Hematopoietic multipotent progenitor cell treated with erythropoietin and hydrocortisone succinate and interleukin-3 and kit ligand, for 17 days (in vitro differentiated cells): Measurements from ENCODE around the gene ZNHIT1.
A peak's percentile ranks its signal among the peaks of the same experiment; 100 is the strongest.
"Not testable (repeated sequence)": the region's sequence is repeated elsewhere in the genome, so short reads cannot be mapped to it uniquely, and the experiment has no call there.

Experiments
- DNase-seq: peaks from one replicate; pipeline ENCODE4 v3.0.0-alpha.2; 2015; ENCODE audit warnings: low spot score

Gene ZNHIT1

DNA sequence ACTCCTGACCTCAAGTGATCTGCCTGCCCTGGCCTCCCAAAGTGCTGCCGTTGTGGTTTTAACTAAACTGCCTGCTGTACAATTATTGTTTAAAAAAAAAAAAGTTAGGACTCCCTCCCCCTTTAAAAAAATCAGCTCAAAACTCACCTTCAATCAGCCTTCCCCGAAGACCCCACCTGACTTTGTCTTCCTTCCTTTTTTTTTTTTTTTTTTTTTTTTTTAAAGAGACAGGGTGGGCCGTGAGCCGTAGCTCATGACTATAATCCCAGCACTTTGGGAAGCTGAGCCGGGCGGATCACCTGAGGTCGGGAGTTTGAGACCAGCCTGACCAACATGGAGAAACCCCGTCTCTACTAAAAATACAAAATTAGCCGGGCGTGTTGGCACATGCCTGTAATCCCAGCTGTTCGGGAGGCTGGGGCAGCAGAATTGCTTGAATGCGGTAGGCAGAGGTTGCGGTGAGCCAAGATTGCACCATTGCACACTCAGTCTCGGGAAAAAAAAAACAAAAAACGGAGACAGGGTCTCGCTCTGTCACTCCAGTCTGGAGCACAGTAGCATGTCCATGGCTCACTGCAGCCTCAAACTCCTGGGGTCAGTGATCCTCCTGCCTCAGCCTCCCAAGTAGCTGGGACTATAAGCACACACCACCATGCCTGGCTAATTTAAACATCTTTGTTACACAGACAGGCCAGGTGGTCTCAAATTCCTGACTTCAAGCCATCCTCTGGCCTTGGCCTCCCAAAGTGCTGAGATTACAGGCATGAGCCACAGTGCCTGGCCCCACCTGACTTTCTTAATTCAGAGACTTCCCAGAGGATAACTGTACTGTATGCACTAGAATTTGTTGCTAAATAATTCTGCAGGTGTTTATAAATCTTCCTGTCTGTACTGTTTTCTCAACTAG lies 23.7 kb downstream of the ZNHIT1 start:
- peak; percentile 53 for DNase-seq

DNA sequence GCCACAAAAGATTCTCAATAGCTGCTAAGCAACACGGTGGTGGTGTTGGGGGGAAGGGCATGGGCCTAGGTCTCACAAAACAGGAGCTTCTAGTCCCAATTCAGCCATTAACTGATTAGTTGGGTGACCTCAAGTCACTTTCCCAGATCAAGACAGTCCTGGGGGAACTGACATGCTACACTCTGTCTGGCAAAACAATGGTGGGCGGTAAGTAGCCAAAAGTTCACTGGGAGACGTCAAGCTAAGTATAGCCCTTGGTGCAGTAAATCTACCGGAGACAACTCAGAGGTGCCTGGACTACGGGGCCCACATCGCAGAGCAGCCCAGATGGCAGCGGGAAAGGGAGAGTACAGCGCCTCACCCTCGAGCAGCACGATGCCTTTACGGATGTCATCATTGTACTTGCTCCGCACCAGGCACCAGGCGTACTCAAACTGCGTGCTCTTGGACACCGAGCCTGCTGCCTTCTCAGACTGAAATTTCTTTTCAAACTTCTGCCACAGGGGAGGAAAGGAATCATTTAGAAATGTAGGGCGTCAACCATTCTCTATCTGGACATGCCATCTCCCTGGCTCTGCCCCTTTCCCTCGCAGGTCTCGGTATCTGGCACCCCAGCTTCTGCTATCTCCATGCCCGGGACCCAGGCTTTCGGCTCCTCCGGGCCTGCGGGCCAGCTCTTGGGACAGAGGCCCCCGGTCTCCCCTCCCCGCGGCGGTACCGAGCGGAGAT lies 25.8 kb downstream of the ZNHIT1 start:
- peak; percentile 97 for DNase-seq

DNA sequence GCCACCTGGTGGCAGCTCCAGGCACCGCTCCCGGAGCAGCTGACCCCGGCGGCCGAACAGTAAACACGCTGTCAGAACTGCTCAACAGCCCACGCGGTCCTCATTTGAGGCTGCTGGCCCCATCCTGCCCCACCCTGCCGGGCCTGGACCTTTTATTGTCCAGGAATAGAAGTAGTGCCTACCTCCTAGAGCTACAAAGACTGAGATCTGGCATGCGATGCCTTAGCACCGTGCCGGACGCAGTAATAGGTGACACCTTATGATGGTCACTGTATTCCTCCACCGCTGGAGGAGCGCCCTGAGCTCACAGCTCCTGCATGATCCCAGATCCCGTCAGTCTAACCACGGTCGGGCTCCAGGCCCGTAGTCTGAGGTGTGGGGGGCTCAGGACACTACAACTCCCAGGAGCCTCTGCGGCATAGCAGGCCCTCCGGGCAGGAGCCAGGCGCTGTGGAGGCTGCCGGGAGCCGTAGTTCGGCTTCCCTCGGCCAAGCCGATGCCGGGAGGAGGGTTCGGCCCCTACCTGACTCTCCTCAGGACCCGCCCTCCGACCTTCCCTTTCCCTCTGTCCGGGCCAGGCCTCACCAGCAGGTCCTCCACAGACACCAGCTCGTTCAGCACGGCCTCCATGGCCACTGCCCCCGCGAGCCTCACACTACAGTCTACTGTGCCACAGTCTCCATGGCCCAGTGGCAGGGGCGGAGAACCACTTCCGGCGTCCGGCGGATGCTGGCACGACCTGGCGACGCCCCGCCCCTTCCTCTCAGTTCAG lies 26.6 kb downstream of the ZNHIT1 start, which contains the start of gene FIS1:
TSS of gene FIS1 (minus strand) at position 707 of the 772 bp plus-strand sequence. CDS start at position 630, 77 bp downstream.
- peak; percentile 95 for DNase-seq

DNA sequence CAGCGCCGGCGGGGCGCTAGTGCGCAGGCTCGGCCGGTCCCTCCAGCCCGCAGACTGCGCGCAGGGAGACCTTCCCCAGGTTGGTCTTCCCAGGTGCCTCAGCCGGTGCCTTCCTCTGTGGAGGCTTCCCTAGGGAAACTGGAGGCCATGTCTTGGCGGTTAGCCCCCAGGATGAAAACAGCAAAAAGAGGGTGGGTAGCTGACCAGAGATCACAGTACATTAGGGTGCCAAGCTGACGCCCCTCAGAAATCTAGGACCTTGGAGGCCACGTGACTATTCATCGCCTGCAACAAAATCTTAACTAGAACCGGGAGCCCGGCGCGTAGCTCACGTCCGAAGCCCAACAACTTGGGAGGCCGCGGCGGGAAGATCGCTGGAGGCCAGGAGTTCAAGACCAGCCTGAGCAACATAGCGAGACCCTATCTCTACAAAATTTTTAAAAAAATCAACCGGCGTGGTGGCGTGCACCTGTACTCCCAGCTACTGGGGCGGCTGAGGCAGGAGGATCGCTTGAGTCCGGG lies 27.2 kb downstream of the ZNHIT1 start:
- no peak for DNase-seq

DNA sequence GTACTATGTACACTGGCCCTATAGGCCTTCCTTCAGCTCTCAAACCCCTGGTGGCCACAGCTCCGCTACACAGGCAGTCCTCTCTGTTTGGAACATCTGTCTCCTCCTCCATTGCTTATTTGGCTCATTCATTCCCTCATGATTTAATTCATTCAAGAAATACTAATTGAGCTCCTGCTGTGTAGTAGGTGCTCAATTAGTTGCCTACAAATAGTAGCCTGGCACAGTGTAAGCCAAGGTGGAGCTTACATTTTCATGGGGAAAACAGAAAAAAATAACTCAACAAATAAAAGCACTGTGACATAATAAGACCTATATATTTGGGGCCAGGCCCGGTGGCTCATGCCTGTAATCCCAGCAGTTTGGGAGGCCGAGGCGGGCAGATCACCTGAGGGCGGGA lies 30.3 kb downstream of the ZNHIT1 start:
- DNase-seq = no peak

DNA sequence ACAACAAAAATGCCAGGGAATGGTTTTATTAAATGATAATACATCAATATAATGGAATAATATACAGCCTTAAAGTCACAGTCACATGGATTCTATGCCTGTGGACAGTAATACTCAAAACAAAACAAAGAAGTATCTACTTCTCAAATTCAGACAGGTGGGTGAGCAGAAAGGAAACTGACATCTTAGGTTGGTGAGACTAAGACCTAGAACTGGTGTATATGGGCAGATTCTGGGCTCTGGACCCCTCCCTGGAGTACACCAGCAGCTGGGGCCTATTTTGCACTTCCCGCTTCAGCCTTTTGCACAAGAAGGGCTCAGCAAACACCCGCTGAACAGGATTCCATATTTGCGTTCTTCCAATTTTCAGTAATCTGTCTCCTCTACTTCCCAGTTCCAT lies 32.4 kb downstream of the ZNHIT1 start:
- DNase-seq = no peak

DNA sequence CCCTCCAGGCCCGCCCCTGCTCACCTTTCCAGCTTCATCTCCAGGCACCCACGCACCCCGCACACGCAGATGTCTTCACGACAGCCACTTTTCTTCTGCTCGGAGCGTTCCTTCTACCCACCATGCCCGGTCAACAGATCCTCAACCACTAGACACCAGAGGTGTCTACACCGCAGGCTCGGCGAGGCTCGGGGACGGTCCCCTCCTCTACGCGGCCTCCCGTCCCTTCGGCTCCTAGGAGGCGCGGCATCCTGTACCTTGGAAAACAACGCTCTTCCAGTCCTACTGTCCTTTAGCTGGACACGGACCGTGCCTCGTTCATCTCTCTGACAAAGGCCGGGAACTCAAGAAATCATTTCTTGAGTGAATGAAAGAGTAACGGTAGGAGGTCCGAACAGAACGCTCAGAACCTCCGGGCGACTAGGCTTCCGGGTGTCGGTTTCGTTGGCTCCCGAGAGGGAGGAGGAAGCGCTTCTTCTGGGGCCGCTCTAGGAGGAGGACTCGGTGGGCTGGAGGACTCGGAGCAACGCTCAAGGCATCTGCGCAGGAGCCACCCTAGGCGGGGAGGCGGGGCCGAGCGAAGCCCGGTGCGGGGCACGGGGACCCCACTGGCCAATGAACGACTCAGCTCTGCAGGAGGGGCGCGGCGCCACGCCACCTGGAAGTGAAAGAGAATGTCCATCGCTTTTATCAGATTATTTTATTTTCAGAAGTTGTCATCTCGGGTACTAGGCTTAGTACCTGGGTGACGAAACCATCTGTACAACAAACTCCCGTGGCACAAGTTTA lies 34.1 kb downstream of the ZNHIT1 start:
- DNase-seq = peak; percentile 95

DNA sequence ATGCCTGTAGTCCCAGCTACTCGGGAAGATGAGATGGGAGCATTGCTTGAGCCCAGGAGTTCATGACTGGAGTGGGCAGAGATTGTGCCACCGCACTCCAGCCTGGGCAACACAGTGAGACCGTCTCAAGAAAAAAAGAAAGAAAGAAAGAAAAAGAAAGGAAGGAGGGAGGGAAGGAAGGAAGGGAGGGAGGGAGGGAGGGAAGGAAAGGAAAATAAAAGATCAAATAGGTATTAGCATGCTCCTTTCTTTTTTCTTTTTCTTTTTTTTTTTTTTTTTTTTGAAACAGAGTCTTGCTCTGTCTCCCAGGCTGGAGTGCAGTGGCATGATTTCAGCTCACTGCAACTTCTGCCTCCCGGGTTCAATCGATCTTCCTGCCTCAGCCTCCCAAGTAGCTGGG lies 35.2 kb downstream of the ZNHIT1 start:
- not testable (repeated sequence) for DNase-seq

DNA sequence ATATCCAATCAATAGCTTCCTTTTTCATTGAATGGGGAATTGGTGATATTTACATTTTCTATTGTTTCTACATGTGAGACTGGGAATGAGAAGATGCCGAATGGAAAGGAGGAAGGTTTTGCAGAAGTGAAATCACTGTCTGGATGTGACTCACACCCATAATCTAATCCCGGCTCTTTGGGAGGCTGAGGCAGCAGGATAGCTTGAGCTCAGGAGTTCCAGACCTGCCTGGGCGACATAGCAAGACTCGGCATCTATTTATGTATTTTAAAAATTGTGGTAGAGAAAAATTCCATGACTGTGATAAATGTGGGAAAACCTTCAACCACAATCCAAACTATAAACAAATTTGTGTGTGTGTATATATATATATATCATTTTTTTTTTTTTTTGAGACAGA lies 37.8 kb downstream of the ZNHIT1 start:
- DNase-seq = no peak

DNA sequence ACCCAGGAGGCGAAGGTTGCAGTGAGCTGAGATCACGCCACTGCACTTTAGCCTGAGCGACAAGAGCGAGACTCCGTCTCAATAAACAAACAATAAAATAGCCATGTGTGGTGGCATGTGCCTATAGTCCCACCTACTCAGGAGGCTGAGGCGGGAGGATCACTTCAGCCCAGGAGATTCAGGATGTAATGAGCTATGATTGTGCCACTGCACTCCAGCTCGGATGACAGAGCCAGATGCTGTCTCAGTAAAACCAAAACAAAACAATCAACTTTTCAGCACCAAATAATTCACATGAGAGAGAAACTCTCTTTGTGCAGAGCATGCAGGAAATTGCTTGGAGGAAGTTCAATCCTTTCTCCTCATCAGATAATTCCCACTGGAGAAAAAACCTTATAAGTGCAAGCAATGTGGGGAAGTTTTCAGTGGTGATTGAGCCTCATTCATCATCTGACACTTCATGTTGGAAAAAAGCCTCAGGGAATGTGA lies 40.3 kb downstream of the ZNHIT1 start:
- no peak for DNase-seq

DNA sequence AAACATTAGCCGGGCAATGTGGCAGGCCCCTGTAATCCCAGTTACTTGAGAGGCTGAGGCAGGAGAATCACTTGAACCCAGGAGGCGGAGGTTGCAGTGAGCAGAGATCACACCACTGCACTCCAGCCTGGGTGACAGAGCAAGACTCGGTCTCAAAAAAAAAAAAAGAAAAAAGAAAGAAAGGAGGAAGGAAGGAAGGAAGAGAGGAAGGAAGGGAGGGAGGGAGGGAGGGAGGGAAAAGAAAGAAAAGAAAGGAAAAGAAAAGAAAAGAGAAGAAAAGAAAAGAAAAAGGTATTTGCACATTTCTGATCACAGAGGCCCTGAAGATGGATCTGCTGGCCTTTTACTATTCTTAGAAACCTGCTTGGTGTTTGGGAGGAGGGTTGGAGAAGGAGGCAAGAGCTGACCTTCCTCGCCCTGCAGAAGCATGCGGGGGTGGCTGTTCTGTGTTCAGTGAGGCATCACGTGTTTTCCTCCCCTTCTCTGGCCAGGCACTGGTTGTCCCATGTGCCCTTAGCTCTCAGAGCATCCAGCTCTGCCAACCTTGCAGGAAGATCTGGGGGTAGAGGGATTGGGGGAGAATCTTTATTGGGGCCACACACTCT lies 46.2 kb downstream of the ZNHIT1 start:
- DNase-seq = not testable (repeated sequence)

DNA sequence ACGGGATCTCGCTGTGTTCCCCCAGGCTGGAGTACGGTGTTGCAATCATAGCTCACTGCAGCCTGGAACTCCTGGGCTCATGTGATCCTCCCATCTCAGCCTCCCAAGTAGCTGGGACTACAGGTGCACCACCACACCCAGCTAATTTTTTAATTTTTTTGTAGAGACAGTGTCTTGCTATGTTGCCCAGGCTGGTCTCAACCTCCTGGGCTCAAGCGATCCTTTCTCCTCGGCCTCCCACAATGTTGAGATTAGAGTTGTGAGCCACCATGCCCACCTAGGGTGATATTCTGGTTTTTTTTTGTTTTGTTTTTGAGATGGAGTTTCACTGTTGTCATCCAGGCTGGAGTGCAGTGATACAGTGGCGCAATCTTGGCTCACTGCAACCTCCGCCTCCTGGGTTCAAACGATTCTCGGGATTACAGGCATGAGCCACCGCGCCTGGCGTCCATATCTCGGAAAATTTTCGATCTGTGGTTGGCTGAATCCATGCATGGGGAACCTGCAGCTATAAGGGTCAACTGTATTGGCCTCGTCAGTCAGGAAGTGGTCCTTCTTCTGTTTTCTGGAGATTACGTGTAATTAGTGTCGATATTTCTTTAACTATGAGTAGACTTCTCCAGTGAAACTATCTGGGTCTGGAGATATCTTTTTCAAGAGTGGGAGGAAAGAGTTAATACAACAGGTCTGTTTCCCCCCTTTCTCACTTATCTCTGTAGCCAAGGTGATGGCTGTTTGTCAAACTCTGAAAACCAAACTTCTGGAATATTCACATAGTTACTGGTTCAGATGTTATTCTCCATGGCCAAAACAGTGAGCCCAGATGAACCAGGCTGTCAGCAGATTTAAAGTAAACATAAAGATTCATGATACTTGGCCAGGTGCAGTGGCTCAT lies 47.9 kb downstream of the ZNHIT1 start:
- DNase-seq = no peak

DNA sequence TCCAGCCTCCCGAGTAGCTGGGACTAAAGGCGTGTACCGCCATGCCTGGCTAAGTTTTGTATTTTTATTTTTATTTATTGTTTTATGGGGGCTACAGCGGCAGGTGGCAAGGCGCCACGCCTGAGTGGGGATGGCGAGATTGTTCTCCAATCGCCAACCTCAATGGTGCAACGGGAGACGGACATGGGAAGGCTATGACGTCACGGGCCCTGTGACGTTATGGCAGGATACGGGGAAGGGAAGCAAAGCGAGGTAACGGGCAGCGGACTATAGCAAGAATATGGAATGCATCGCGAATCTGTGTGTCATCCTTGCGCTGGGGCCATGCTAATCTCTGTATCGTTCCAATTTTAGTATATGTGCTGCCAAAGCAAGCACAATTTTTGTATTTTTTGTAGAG lies 51.7 kb downstream of the ZNHIT1 start:
- DNase-seq = no peak

DNA sequence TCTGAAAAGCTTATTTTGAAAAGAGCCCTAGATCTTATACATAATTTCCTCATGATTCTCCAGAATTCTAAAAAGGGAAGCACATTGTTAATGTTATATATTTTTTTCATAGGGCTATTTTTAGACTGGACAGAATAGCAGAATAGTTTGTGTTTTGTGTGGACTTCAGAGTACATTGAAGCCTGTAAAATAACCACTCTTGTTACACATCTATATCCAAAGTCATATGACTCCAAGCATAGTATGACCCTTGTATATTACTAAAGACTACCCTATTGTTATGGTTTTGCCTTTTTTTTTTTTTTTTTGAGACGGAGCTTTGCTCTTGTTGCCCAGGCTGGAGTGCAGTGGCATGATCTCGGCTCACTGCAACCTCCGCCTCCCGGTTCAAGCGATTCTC lies 53.1 kb downstream of the ZNHIT1 start:
- DNase-seq = no peak

DNA sequence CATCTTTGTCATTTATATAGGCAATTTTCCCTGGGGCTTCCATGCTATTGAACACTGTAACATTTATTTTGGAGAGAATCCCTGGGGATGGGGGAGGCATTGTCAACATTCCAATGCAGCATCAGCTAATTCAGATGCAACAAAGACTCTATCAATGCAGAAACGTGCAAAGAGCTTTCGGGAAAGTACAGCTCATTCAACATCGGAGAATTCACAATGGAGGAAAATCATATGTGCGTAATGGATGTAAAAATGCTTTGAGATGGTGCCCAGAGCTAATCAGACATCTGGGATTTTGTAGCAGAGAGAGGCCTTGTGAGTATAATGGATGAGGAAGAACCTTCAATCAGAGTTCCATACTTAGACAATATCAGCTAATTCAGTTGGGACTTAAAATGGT lies 55.2 kb downstream of the ZNHIT1 start:
- no peak for DNase-seq
